Neural cell (in vitro differentiated cells): ENCODE data around the gene GSK3A. TPM values are rescaled to one million over a fixed set of nuclear protein-coding genes. Genes with fewer than 3 reads are reported as not detected.

Source experiments
- H2AFZ ChIP-seq: fragments of 200-600, 300-800 bp; sonication (generic), shearing (Covaris generic); 2 replicates; pipeline ENCODE4 v1.6.0; 2014; ENCODE audit warnings: low read depth, mild to moderate bottlenecking, antibody characterized with exemption, low read length, moderate library complexity
- H3F3A ChIP-seq: fragments of 200-600 bp; shearing (Covaris generic); 2 replicates; pipeline ENCODE4 v1.6.1; 2016; ENCODE audit warnings: mild to moderate bottlenecking, moderate library complexity, mixed read lengths, antibody characterized with exemption, low read length; ENCODE audit not compliant: insufficient read depth, poor library complexity, severe bottlenecking
- H3K27ac ChIP-seq: fragments of 200-600, 300-800 bp; sonication (generic), shearing (Covaris generic); 2 replicates; pipeline ENCODE4 v1.5.1; 2014; ENCODE audit warnings: mild to moderate bottlenecking, low read length, moderate library complexity
- H3K27me3 ChIP-seq: fragments of 300-800, 200-600 bp; sonication (generic), shearing (Covaris generic); 2 replicates; pipeline ENCODE4 v1.6.0; 2014; ENCODE audit warnings: mild to moderate bottlenecking, low read depth, low read length, moderate library complexity; ENCODE audit not compliant: insufficient read depth
- H3K36me3 ChIP-seq: fragments of 300-800, 200-600 bp; sonication (generic), shearing (Covaris generic); 2 replicates; pipeline ENCODE4 v1.5.1; 2014; ENCODE audit warnings: mild to moderate bottlenecking, antibody characterized with exemption, low read length, moderate library complexity; ENCODE audit not compliant: insufficient read depth
- H3K4me2 ChIP-seq: fragments of 300-800, 200-600 bp; sonication (generic), shearing (Covaris generic); 2 replicates; pipeline ENCODE4 v1.6.0; 2014; ENCODE audit warnings: mild to moderate bottlenecking, low read length
- H3K4me3 ChIP-seq: fragments of 300-800, 200-600 bp; sonication (generic), shearing (Covaris generic); 2 replicates; pipeline ENCODE4 v1.5.1; 2014; ENCODE audit warnings: mild to moderate bottlenecking, low read length, moderate library complexity
- H3K79me2 ChIP-seq: fragments of 200-600 bp; shearing (Covaris generic); replicated peaks from 2 replicates; pipeline ENCODE4 v1.6.0; 2014; ENCODE audit warnings: mild to moderate bottlenecking, low read length, moderate library complexity; ENCODE audit not compliant: insufficient read depth
- H3K9ac ChIP-seq: fragments of 300-800, 200-600 bp; sonication (generic), shearing (Covaris generic); 2 replicates; pipeline ENCODE4 v1.6.1; 2016; ENCODE audit warnings: mild to moderate bottlenecking, low read length, mixed read lengths
- H3K9me2 ChIP-seq: fragments of 200-600 bp; shearing (Covaris generic); 2 replicates; pipeline ENCODE4 v1.6.1; 2016; ENCODE audit warnings: mild to moderate bottlenecking, low read length, mixed read lengths; ENCODE audit not compliant: insufficient read depth
- H3K9me3 ChIP-seq: fragments of 200-600, 300-800 bp; sonication (generic), shearing (Covaris generic); 2 replicates; pipeline ENCODE4 v1.6.1; 2016; ENCODE audit warnings: mild to moderate bottlenecking, mixed run types, low read length, moderate library complexity, mixed read lengths
- H4K20me1 ChIP-seq: fragments of 200-600 bp; shearing (Covaris generic); 2 replicates; pipeline ENCODE4 v1.6.1; 2016; ENCODE audit warnings: mild to moderate bottlenecking, mixed run types; ENCODE audit not compliant: insufficient read depth
- CTCF ChIP-seq: fragments of 450-650 bp; IDR thresholded peaks from 2 replicates; pipeline ENCODE4 v1.5.1; 2014; ENCODE audit warnings: antibody characterized with exemption, mild to moderate bottlenecking, moderate library complexity; ENCODE audit not compliant: poor library complexity, severe bottlenecking
- EP300 ChIP-seq: fragments of 450-650 bp; conservative IDR thresholded peaks from 2 replicates; pipeline ENCODE4 v1.6.1; 2014; ENCODE audit warnings: antibody characterized with exemption, mild to moderate bottlenecking, moderate library complexity; ENCODE audit not compliant: poor library complexity, severe bottlenecking
- EZH2 ChIP-seq: fragments of 200-600, 300-800 bp; shearing (Covaris generic), sonication (generic); IDR thresholded peaks from 2 replicates; pipeline ENCODE4 v1.6.1; 2014; ENCODE audit warnings: antibody characterized with exemption, low read length, borderline replicate concordance, mild to moderate bottlenecking; ENCODE audit not compliant: insufficient read depth, poor library complexity, severe bottlenecking
- MXI1 ChIP-seq: fragments of 450-650 bp; conservative IDR thresholded peaks from 2 replicates; pipeline ENCODE4 v1.6.1; 2014; ENCODE audit warnings: antibody characterized with exemption, mild to moderate bottlenecking; ENCODE audit not compliant: poor library complexity, severe bottlenecking
- POLR2AphosphoS5 ChIP-seq: IDR thresholded peaks from 2 replicates; pipeline ENCODE4 v1.6.1; 2012
- RAD21 ChIP-seq: fragments of 450-650 bp; conservative IDR thresholded peaks from 2 replicates; pipeline ENCODE4 v1.6.1; 2014; ENCODE audit warnings: antibody characterized with exemption, mild to moderate bottlenecking, moderate library complexity
- REST ChIP-seq: IDR thresholded peaks from 2 replicates; pipeline ENCODE4 v1.6.1; 2012; ENCODE audit warnings: borderline replicate concordance
- SMC3 ChIP-seq: fragments of 450-650 bp; conservative IDR thresholded peaks from 2 replicates; pipeline ENCODE4 v1.6.1; 2014; ENCODE audit warnings: antibody characterized with exemption, mild to moderate bottlenecking, moderate library complexity; ENCODE audit not compliant: poor library complexity
- TAF1 ChIP-seq: IDR thresholded peaks from 2 replicates; pipeline ENCODE4 v1.6.1; 2012; ENCODE audit warnings: low read depth
- polyA plus RNA-seq: library from polyadenylated mRNA; depleted of rRNA; stranded (reverse); fragments of >200 nt; gene quantifications from 2 replicates; pipeline ENCODE4 v1.2.3, GENCODE V29; 2014

The GSK3A gene
- polyA plus RNA-seq, 1 donor from 2014 or later = 25.2 TPM

- Histone ChIP-seq H2AFZ (no peak overlapping the region), H3K9me3 (no peaks in the 10 kb centered on the region), H3K4me2 (no peak overlapping the region), H3K9ac (no peak overlapping the region), H3F3A (no peaks in the 10 kb centered on the region), H3K27me3 (no peaks in the 10 kb centered on the region), H4K20me1 (no peaks in the 10 kb centered on the region), H3K79me2 (peaks cover 15% of the 10 kb centered on the region), H3K27ac (no peak overlapping the region), H3K4me3 (no peak overlapping the region), H3K36me3 (no peaks in the 10 kb centered on the region), H3K9me2 (no peaks in the 10 kb centered on the region)
- TF ChIP-seq MXI1 (no peak), EZH2 (no peak), POLR2AphosphoS5 (no peak), CTCF (no peak), RAD21 (no peak), EP300 (no peak), SMC3 (no peak), REST (no peak), TAF1 (no peak)
Measured at GRCh38 chr19:42248270-42249148, 6.1 kb upstream of the GSK3A start.

- TF ChIP-seq MXI1 (no peak), POLR2AphosphoS5 (no peak)
- no peak overlapping the region for H3K27ac ChIP-seq
Measured at GRCh38 chr19:42247640-42248199, 5.3 kb upstream of the GSK3A start.

More at GRCh38 chr19:42247640-42248199, 5.3 kb upstream of the GSK3A start:
- Histone ChIP-seq H3K4me3 (no peak overlapping the region), H4K20me1 (no peaks in the 10 kb centered on the region), H3K4me2 (no peak overlapping the region), H3F3A (no peaks in the 10 kb centered on the region), H2AFZ (no peak overlapping the region), H3K9me3 (no peaks in the 10 kb centered on the region), H3K36me3 (no peaks in the 10 kb centered on the region), H3K27me3 (no peaks in the 10 kb centered on the region), H3K9ac (no peak overlapping the region), H3K9me2 (no peaks in the 10 kb centered on the region), H3K79me2 (peaks cover 11% of the 10 kb centered on the region)
